HG03097 (cell line): ENCODE results near the gene ERV3-1.
"Not testable (repeated sequence)": the region's sequence is repeated elsewhere in the genome, so short reads cannot be mapped to it uniquely, and the experiment has no call there.

Experiments used
- ATAC-seq: cut with Tn5 transposase; IDR thresholded peaks from one replicate; pipeline ENCODE4 v1.9.1; 2021; ENCODE audit not compliant: unreplicated experiment, low FRiP score

ERV3-1 gene

DNA sequence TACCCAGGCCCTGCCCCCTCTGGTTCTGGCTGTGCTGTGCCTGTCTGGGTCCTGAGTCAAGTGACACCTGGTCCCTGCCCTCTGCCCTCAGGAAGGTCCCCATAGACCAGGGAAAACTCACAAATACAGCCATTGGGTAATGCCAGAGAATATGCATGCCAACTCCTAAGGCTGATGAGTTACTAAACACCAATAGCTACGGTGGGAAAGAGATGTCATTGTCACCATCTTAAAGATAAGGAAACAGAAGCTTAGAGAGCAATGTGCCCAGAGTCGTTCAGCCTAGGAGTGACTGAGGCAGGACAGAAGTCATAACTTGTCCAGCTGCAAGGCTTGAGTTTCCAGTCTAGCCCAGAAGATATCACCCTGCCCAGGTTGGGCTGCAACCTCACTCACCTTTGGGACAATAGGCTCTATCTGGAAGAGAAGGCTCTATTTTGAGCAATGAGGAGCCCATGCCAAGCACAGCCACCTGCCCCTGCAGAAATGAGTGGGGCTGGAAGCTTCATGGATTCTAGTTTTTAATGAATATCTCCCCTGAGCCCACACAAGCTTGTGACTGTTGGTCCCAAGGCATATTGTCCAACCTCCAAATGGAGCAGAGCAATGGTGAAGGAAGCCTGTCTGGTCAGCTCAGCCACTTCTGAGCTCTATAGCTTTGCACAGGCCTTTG lies 60.8 kb downstream of the ERV3-1 start:
- no peak for ATAC-seq

DNA sequence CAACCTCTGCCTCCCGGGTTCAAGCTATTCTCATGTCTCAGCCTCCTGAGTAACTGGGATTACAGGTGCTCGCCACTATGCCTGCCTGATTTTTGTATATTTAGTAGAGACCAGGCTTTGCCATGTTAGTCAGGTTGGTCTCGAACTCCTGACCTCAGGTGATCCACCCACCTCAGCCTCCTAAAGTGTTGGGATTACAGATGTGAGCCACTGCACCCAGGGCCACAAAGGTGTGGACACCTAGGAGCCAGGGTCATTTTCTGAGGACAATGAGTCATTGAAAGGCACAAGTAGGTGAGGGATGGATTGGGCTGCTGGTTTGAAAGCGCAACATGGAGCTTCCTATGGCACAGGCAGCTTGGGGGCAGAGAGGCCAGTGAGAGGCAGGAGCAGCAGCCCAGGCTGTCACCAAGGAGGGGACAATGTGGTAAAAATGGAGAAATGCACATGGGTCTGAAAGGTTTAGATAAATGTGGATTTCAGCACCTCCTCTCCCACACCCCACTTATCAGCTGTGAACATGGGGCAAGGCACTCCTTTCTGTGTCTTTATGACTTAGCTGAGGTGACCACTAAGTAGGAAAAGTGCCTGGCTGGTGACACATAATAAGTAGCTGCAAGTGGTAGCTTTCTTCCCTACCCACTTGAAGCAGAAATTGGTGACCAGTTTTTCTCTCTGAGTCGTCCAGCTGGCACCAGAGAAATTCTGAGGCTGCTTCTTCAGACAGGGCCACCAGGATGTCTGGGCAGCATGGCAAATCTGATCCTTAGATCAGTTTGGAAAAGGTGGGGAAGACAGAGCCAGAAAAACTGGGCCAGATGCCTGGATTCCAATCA lies 61.6 kb downstream of the ERV3-1 start:
- not testable (repeated sequence) for ATAC-seq
